Fibroblast of mammary gland (primary cell): ENCODE results near the gene PSMA6.

Source experiments
- DNase-seq: peaks from one replicate; pipeline ENCODE4 v3.0.0-alpha.2; 2010; ENCODE audit warnings: low read depth
- H3K4me3 ChIP-seq: 2 replicates; pipeline ENCODE4 v1.5.1; 2011; ENCODE audit warnings: low read depth, mild to moderate bottlenecking, low read length, moderate library complexity; ENCODE audit not compliant: control insufficient read depth
- TF ChIP-seq, protein P1 (sequence below): conservative IDR thresholded peaks from 2 replicates; pipeline ENCODE4 v1.5.1; 2011; ENCODE audit warnings: low read depth, low read length, inconsistent platforms; ENCODE audit not compliant: control insufficient read depth, insufficient read depth

Gene PSMA6

DNA sequence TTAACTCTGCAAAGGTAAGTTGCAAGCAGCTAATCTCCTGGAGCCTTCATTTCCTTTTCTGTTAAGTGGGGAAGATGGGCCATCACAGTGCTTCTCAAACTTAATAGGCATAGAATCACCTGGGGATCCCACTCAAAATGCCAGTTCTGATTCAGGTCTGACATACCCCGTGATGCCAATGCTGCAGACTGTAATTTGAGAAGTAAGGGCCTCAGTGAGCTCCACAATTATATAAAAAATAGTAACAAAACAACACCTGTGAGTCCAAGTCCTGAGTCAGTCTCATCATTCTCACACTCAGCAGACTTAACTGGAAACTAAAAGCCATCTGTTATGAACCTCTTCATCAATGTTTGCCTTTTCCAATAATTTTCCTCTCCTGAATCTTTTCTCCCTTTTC, 10.8 kb upstream of the PSMA6 start:
- H3K4me3 ChIP-seq = no peak overlapping the region
- DNase-seq = no peak
- TF ChIP-seq, protein P1, sequence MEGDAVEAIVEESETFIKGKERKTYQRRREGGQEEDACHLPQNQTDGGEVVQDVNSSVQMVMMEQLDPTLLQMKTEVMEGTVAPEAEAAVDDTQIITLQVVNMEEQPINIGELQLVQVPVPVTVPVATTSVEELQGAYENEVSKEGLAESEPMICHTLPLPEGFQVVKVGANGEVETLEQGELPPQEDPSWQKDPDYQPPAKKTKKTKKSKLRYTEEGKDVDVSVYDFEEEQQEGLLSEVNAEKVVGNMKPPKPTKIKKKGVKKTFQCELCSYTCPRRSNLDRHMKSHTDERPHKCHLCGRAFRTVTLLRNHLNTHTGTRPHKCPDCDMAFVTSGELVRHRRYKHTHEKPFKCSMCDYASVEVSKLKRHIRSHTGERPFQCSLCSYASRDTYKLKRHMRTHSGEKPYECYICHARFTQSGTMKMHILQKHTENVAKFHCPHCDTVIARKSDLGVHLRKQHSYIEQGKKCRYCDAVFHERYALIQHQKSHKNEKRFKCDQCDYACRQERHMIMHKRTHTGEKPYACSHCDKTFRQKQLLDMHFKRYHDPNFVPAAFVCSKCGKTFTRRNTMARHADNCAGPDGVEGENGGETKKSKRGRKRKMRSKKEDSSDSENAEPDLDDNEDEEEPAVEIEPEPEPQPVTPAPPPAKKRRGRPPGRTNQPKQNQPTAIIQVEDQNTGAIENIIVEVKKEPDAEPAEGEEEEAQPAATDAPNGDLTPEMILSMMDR = no peak

DNA sequence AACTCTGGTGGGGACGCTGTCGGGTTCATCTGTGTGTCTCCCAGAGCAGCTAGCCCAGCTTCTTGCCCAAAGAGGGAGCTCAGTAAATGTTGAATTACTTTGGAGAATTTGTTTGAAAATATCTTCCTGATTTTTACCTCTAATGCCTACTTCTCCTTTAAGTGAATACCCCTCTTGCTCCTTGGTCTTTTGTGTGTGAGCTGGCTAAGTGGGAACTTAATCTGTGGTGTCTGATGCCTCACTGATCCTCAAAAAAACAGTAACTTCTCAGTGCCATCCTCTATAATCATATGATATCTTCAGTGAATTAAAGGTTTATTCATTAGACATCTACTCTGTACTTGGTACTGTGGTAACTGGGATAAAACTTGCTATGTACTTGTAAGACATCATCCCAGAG, 7.7 kb upstream of the PSMA6 start:
- H3K4me3 ChIP-seq = no peak overlapping the region
- TF ChIP-seq, protein P1 = no peak
- DNase-seq = no peak

DNA sequence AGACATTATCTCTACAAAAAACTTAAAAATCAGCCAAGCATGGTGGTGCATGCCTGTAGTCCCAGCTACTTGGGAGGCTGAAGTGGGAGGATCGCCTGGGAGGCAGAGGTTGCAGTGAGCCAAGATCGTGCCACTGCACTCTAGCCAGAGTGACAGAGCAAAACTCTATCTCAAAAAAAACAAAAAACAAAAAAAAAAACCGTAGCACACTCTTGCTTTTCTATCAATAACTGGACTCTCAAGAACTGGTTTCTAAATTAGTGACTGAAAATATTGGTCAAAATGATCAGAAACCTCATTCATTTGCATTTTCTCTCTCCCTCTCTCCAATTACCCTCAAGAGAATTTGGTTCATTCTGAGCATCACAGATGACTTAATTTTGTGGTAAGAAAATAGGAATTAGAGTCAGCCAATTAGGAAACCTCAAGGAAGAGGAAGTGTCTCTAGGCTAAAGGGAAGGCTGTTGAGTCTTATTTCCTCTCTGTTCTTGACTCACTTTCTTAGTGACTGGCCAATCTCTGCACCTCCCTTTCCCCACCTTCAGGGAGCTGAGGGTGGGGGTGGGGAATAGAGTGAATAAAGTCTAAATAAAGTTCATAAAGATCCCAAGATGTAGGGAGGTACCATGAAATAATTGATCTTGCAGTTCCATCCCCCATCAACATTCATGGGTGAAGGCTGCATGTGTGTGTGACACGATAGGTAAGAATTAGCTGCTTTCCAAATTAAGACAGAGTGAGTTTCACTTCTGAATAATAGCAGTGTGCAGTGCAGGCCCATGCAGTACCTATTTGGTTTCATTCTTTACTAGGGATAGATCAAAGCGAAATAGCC, 6.8 kb upstream of the PSMA6 start:
- no peak overlapping the region for H3K4me3 ChIP-seq
- TF ChIP-seq, protein P1 = no peak
- DNase-seq = peak; percentile 77

DNA sequence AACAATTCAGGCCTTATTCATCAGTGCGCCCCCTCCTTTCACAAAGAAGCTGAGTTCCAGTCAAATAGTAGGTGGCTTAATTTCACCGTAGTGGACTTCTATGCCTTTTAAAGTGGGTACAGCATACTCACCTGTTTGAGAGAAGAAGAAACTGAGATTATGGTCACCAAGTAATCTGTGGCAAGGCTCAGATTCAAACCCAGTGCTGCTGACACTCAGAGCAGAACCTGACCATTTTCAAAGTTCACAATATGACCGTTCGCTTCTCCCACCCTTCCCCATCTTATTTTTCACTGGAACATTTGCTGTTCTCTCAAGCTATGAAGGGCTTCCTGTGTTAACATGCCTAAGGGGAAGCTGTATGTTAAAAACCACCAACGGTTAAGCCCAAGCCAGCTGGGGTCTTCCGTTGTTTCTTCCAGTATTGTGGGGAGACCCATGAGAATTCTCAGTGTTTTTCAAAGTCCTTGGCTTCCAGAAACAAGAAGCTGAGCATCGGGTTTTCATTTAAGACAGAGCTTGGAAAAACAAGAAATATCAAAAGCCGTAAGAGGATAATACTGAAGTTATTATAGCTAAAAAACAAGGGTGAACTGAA, 6.1 kb upstream of the PSMA6 start:
- DNase-seq = no peak
- no peak overlapping the region for H3K4me3 ChIP-seq

DNA sequence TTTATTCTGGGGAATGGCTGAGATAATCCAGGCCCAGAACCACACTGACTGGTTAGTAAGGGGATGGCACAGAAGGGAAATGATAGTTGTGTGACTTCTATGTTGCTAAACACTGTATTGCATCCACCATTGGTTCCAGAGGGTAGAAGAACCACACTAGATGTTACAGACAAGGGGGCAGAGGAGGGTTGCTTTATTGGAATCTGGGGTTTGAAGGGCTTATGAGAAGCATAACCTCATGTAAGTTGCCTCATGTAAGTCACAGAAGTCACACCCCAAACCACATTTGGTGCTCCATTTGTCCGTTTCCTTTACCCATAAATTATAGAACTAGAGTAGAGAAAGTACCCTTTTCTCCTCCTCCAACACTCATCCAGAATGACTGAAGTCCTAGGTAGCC, 5.5 kb upstream of the PSMA6 start:
- no peak for DNase-seq
- TF ChIP-seq, protein P1 = no peak
- no peak overlapping the region for H3K4me3 ChIP-seq

More for the DNA sequence above, 6.1 kb upstream of the PSMA6 start:
- TF ChIP-seq, protein P1 = no peak

DNA sequence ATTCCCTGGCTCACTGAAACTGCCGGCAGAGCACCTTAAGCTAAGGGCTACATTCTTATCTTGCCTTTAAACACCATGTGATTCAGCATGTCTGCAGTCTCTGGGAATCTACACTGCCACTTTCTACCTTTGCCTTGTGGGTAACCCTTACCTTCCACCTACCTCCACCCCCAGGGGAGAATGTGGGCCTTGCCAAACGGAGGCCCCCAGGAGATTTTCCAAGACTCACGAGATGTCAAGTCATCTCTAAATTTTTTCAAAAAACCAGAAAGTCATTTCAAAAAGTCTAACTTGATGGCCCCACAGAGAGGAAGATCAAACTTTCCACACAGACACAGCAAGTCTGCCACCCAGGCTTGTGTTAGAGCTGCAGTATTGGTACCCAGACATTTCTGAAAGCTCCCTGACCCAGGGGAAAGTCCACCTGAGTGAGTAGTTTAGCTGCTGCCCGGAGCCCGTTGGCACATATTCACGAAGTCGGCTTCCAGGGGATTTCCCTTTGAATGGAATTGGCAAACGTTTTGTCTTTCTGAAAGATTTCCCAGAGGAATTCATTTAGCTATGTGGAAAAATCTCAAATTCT, 4.7 kb upstream of the PSMA6 start:
- peak; percentile 38 for DNase-seq
- TF ChIP-seq, protein P1 = no peak
- no peak overlapping the region for H3K4me3 ChIP-seq
